GM19328 (cell line): ENCODE measurements around the gene PLPP7.

ENCODE experiments used
- ATAC-seq: cut with Tn5 transposase; IDR thresholded peaks from one replicate; pipeline ENCODE4 v1.9.1; 2021; ENCODE audit warnings: mild to moderate bottlenecking, moderate library complexity; ENCODE audit not compliant: unreplicated experiment

The PLPP7 gene

DNA sequence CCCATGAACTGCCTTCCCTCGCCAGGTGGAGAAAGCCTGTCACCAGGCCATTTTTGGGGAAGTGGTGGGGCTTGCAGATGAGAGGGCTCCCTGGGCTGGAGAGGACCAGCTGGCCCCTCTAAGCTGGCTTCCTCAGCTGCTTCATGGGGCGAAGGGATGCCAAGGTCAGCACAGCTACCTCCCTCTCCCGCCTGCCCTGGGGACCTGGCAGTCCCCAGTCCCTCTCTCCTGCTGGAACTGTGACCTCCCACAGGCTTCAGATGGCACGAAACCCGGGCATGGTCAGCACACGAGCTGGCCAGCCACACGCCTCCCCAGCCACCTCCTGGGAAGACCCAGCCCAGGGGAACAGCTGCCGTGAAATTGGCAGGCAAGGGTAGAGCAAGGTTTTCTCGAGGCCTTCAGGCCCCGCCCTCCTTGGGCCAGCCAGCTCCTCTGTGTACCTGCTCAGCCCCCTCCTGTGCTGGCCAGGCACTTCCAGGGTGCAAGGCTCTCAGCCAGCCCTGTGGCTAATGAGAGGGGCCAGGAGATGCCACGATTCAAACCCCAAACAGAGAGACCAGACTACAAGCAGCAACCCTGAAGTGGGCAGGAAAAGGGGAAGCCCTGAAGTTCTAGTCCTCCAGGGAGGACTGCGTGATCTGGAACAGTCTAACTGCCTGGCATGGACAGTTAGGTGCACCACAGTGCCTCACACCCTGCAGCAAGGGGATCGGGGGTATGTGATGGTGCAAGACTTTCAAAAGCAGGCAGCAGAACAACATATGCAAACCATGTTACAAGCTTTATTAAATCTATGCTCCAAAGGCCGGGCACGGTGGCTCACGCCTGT, 12.9 kb downstream of the PLPP7 start:
- no peak for ATAC-seq

DNA sequence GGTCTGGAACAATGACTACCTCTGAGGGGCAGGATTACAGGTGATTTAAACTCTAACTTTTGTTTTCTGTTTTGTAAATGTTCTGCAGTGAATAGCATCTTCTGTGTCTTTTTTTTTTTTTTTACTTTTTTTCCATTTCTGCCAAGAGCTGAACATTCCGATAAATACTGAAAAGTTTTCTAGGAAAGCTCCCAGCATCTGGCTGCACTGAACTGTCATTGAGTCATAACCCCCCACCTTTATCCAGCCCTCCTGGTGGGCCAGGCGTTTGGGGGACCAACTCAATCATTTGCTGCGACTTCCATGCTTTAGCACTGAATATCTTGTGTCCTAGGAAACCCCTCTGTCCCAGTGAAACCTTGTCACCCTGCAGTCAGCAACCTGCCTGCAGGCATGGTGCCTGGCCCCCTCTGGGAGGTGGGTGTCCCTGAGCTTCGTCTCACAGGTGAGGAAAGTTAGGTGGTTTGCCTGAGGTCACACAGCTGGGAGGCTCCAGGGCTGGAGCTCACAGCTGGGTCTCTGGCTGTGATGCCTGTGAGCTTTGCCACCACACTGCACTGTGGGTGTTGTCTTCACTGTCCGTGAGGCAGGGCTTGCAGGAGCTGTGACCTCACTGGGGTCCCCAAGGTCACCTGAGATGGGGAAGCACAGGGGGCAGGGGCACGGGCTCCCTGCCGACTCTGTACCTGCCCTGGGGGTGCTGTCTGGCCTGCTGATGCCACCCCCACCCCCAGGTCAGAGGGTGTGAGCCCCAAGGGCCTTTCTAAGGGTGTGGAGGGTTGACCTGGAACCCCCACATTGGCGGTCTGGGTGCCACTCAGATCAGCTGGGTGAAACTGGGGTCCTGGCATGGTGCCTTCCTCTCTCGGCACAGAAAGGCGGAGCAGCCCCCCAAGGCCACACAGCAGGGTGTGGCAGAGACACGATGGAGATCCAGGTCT, 14.1 kb downstream of the PLPP7 start:
- no peak for ATAC-seq

DNA sequence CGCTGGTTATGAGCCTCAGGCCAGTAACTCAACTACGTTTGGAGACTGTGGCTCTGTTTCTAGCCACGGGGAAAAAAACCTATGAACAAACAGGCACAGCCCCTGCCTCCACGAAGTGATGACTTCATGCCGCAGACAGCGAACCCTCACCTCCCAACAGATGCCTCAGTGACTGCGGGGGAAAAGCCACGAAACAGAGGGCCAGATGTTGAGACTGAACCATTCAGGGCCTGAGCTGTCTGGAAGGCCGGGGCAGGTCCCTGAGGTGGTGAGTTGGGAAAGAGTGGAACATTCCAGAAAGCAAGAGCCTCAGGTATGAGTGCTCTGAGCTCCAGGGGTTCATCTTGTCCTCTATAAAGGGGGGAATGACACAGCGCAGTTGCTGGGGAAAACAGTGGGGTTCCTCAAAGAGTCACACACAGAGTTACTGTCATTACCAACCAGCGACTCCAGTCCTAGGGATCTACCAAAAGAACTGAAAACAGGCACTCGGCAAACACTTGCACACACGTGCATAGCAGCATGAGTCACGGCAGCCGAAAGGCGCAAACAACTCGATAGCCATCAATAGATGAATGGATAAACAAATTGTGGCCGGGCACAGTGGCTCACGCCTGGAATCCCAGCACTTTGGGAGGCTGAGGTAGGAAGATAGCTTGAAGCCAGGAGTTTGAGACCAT, 15.3 kb downstream of the PLPP7 start:
- no peak for ATAC-seq

DNA sequence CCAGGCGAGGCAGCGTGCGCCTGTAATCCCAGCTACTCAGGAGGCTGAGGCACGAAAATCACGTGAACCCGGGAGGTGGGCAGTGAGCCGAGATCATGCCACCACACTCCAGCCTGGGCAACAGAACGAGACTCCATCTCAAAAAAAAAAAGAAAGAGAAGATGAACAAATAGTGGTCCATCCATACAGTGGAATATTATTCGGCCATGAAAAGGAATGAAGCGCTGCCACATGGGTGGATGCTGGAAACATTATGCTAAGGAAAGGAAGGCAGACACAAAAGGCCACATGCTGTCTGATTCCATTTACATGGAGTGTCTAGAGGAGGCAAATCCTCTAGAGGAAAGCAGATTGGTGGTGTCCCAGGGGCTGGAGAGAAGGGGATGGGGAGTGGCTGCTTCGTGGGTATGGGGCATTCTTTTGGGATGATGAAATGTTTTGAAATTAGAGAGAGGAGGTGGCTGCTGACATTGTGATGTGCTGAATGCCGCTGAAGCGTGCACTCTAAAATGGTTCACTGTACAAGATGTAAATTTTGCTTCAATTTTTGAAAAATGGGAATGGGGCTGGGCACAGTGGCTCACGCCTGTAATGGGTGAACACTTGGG, 17.0 kb downstream of the PLPP7 start:
- no peak for ATAC-seq

DNA sequence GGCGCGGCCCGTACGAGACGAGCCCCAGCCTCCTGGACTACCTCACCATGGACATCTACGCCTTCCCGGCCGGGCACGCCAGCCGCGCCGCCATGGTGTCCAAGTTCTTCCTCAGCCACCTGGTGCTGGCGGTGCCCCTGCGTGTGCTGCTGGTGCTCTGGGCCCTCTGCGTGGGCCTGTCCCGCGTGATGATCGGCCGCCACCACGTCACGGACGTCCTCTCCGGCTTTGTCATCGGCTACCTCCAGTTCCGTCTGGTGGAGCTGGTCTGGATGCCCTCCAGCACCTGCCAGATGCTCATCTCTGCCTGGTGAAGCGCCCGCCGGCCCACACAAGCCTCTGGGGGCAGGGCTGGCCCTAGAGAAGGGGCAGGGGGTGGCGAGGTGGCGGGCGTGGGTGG, 18.5 kb downstream of the PLPP7 start:
- ATAC-seq, result no peak

DNA sequence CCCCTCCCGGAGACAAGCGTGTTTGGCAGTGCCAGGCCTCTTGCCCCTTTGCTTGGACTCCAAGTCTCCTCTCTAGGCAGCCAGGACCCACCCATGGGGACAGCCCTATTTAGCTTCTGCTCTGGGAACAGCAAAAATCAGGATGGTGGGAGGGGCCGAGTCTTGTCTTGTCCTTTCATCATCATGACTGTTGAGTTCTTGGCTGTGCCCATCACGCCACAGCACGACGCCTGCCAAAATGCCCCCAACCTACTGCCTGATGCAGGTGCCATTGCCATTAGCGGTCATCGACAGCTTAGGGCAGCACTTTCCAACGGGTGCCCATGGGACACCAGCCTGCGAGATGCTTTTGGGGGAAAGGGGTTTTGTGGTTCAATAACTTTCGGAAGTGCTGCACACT, 18.9 kb downstream of the PLPP7 start:
- no peak for ATAC-seq

DNA sequence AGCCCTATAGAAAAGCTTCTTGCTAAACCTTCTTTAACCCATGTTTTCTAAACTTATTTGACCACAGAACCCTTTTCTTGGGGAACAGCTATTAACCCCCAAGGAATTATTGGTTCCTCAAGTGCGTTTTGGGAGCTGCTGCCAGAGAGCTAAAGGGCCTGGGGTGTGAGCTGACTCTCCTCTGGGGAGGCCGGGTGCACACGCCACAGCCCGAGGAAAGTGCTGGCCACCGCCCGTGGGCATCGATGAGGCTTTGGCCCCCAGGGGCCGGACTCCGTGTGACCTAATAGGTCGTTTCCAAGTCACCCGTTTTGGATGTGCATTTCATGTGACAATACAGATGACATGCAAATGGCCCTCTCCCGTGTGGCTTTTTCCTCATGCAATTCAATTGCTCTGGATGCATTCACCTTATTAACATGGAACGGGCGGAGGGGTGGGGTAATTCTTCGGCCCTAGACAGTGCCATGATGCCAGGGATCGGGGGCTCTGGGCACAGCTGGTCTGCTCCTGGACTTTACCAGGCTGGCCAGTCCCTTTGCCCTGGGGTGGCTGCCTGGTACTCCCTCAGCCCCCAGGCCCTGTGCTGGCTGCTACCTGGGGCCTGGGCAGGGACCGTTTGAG, 19.5 kb downstream of the PLPP7 start:
- ATAC-seq, result no peak

DNA sequence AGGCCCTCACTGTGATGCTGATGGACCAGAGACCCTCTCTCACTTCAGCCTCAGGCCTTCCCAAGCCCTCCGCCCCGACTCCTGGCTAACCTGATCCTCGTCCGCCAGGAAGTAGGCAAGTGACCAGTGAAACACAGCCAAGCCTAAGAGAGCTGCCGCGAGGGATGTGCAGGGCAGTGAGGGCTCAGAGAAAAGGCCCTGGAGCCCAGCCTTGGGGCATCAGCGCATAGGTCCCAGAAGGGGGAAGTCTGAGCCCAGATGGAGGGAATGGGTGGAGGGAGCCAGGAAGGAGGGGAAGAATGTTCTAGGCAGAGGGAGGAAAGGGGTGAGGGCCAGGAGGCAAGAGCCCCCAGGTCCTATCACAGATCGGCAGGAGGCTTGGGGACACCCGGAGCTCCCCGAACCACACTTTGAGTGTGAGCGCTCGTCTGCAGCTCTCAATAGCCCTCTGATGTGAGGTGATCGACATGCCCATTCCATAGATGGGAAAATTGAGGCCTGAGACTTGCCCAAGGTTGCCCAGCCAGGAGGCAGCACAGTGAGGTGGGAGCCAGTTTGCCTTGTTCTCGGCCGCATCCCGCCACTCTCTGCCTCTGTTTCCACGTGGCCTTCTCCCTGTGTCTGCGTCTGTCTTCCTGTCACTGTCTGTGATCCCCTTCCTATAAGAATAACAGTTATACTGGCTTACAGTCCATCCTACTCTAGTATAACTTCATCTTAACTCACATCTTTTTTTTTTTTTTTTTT, 20.2 kb downstream of the PLPP7 start:
- no peak for ATAC-seq

DNA sequence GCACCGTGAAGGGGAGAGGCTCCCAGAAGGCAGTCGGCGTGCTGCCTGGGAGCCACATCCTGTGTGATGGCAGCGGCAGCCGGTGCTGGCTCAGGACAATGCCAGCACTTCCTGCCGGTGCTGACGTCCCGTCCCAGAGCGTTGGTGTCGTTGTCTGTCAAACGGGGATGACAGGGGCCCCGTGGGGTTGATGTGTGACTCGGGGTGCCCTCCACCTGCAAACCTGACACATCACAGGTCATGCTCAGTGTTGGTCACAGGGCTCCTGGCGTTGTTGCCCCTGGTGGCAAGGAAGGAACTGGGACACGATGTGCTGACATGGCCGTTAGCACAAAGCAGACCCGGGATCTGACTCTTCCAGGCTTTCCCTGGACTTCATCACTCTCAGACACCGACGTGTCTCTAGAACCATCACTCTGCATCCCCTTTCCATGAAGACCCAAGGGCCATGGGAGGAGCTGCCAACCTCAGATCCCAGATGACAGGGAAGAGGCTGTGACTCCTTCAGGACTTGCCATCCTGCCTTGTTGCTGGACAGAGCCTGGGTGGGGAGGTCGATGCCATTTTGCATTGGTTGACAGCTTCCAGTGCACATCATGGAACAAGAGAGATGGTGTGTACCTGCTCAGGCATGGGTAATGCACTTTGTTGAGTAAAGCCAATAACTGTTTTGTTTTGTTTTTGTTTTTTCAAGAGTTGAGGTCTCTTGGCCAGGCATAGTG, 21.5 kb downstream of the PLPP7 start:
- no peak for ATAC-seq

DNA sequence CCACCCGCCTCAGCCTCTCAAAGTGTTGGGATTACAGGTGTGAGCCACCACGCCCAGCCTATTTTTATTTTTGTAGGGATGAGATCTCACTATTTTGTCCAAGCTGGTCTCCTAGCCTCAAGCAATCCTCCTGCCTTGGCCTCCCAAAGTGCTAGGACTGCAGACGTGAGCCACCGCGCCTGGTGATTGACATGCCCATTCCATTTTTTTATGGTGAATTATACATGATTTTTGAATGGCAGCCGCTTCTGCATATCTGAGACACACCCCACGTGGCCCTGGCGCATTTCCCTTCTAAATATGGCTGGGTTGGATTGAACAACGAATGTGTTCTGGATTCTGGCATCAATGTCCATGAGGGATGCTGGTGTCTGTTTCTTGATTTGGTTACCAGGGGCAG, 22.7 kb downstream of the PLPP7 start:
- ATAC-seq, result no peak

DNA sequence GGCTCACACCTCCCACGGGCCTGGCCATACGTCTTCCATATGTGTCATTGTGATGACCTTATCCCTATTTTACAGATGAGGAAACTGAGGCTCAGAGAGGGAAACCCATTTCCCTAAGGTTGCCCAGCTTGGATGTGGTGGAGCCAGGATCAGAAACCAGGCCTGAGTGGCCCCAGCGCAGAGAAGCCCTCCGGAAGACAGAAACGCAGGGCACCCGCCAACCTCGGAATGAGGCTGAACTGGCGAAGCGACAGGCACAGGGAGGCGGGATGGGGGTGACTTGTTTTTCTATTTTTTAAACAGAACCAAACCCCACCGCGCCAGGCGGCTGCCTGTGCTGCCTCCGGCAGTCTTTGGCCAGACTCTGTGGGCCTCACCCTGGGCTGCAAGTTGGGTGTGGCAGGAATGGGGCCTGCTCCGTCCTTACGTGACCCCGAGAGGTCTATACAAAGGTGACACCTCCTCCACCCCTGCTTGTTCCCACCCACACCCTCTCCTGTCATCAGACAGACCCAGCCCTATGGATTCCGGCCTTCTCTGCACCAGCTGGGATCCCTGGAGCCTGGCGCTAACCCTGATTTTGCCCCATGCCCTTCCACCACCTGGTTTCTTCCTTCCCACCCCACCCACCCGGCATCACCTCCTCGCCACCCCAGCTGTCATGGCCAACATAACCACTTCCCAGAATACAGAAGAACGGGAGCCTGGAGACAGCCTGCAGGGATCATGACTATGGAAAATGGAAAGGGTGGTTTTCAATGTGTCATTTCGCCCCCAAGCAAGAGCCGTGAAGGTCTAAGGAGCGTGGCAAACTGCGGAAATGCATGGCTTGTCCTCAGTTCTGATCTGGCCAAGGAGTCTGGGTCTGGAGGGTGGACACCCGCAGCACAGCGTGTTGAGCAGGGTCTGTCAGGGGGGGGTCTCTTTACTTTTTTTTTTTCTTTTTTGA, 23.6 kb downstream of the PLPP7 start:
- no peak for ATAC-seq

DNA sequence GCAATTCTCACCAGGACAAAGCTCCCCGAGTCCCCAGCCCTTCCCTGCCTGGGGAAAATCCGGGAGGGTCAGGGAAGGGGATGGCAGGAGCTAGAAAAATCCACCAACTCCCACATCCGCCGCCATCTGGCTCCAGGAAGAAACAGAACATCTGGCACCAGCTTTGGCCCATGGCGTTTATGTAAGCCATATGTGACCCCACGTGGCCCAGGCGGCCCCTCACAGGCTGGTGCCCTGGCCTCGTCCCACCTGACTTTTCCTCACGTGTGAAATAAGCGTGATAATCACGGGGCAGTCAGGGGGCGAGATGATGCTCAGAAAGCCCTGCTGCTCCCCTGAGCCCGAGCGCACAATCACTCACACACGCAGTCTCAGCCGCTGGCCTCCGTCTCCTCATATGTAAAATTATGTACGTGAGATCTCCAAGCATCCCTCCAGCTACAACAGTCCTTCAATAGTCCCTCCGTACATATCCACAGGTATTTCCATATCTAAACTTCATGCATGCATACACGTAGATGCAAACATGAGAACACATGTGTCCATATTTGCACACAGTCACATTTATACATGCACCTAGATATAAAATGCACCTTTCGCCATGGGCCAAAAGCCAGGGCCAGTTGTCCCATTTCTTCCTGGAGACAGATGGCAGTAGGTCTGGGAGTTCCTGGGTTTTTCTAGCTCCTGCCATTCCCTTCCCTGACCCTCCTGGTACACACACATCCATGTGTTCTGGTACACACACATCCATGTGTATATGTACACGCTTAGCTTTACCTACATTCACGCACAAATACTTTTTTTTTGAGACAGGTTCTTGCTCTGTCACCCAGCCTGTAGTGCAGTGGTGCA, 28.9 kb downstream of the PLPP7 start:
- ATAC-seq, result no peak

DNA sequence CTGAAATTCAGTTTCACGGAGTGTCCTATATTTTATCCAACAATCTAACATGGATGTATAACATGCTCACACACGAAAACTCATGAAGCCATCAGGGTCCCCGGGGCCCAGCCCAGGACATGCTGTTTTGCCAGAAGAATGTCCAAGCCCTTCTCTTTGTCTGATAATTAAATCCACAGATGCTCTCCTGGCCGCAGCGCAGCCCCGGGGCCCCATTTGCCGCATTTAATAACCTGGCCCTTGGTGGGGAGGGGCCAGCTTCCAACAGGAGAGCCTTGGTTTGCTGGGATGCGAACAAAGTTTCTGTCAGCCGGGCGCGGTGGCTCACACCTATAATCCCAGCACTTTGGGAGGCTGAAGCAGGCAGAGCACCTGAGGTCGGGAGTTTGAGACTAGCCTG, 30.0 kb downstream of the PLPP7 start:
- ATAC-seq, result no peak

DNA sequence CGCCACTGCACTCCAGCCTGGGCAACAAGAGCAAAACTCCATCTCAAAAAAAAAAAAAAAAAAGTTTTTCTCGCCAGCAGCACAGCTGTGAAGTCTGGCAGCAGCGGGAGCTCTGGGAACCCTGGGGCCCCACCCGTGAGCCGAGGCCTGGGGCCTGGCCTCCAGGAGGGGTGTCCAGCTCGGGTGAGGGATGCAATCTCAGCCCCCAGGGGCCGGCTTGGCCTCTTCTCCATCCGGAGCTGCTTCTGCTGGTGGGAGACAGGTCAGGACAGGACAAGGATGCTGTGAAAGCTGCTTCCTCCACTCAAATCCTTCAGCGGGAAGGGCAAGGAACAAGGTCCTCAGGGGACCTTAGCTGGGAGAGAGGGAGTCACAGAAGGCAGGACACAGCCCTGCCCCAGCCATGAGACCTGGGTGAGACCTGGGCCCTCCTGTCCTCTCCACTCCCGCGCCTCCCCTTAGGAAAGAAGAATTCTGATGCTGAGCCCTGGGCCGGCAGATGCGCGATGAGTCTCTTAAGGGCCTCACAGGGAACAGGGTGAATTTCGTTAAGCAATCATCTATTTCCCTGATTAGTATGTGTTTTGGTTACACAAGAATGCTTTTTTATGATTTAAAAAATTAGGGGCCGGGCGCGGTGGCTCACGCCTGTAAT, 30.6 kb downstream of the PLPP7 start:
- ATAC-seq, result no peak

DNA sequence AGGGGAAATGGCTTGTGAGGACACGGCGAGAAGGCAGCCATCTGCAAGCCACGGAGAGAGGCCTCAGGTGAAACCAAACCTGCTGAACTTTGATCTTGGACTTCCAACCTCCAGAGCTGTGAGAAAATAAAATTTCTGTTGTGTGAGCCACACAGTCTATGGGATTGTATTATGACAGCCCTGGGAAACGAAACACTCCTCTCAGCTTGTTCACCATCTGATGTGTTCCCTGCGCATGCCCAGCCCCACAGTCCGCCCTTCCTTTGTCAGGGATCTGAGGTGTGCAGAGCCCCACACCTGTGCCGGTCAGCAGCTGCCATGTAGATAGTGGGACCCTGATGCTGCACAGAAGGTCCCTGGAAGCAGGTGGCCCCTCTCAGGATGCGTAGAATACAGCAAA, 34.1 kb downstream of the PLPP7 start:
- no peak for ATAC-seq
